Left lung (tissue), 10 donors: ENCODE results near the gene ASCL2. TPM values are rescaled to one million over a fixed set of nuclear protein-coding genes. Genes with fewer than 3 reads are reported as not detected.
A peak's percentile ranks its signal among the peaks of the same experiment; 100 is the strongest.

Experiments
- ATAC-seq: fragments of 200-7000 bp; cut with Tn5 transposase; one replicate; pipeline ENCODE4 v1.9.1; 2020; ENCODE audit warnings: moderate library complexity
- DNase-seq, 4 donors: peaks; one replicate each; pipeline ENCODE4 v3.0.0-alpha.2; 2013 to 2020
- H3K27ac ChIP-seq, 2 donors: fragments of 200-600 bp; sonication (generic) in 1 of 2; one replicate each; pipeline versions ENCODE4 v1.5.0 to v1.8.0; 2020 to 2021
- H3K27me3 ChIP-seq, 2 donors: fragments of 200-600 bp; sonication (generic) in 1 of 2; one replicate each; pipeline versions ENCODE4 v1.5.0 to v1.8.0; 2020 to 2021
- H3K36me3 ChIP-seq, 2 donors: fragments of 200-600 bp; sonication (generic) in 1 of 2; one replicate each; pipeline versions ENCODE4 v1.5.0 to v1.8.0; 2020 to 2021
- H3K4me1 ChIP-seq, 2 donors: fragments of 200-600 bp; one replicate each; pipeline ENCODE4 v1.8.0; 2021
- H3K4me3 ChIP-seq, 2 donors: fragments of 200-600 bp; sonication (generic) in 1 of 2; one replicate each; pipeline versions ENCODE4 v1.5.0 to v1.8.0; 2020 to 2021; ENCODE audit warnings: mild to moderate bottlenecking in 1 of 2
- H3K9me3 ChIP-seq, 2 donors: fragments of 200-600 bp; sonication (generic) in 1 of 2; one replicate each; pipeline versions ENCODE4 v1.5.0 to v1.8.0; 2020 to 2021
- intact Hi-C, 2 donors: fragments of 100-400 bp; cut with DNase I; formaldehyde crosslinking; loops; one replicate each; pipeline versions ENCODE4 v1.11.2 to v1.14.2; 2022
- polyA plus RNA-seq, 6 donors: library from polyadenylated mRNA; unstranded; fragments of 120-200 nt; gene quantifications; one replicate each; pipeline ENCODE4 v1.2.1, GENCODE V29; 2013; ENCODE audit not compliant: insufficient read length in 6 of 6
- total RNA-seq, 2 donors: library from RNA; stranded (reverse); fragmentation: NEBNext Ultra II Directional; extraction: Animal tissue kit (Norgen Biotek cat#: 25700); gene quantifications; one replicate each; pipeline ENCODE4 v1.2.1, GENCODE V29; 2021
- TF ChIP-seq, protein P1 (sequence below), 2 donors: fragments of 200-600 bp; sonication (generic) in 1 of 2; IDR thresholded peaks; one replicate each; pipeline versions ENCODE4 v1.5.0 to v1.8.0; 2021; ENCODE audit warnings: antibody characterized with exemption in 2 of 2
- donor health status: DM: no; HTN: yes; CAD: no.
- donor health status: DM: no; HTN: no; CAD: no.

Gene ASCL2
- total and polyA plus RNA-seq, 8 donors = 0.50 to 2.3 (median 1.2) TPM

DNA sequence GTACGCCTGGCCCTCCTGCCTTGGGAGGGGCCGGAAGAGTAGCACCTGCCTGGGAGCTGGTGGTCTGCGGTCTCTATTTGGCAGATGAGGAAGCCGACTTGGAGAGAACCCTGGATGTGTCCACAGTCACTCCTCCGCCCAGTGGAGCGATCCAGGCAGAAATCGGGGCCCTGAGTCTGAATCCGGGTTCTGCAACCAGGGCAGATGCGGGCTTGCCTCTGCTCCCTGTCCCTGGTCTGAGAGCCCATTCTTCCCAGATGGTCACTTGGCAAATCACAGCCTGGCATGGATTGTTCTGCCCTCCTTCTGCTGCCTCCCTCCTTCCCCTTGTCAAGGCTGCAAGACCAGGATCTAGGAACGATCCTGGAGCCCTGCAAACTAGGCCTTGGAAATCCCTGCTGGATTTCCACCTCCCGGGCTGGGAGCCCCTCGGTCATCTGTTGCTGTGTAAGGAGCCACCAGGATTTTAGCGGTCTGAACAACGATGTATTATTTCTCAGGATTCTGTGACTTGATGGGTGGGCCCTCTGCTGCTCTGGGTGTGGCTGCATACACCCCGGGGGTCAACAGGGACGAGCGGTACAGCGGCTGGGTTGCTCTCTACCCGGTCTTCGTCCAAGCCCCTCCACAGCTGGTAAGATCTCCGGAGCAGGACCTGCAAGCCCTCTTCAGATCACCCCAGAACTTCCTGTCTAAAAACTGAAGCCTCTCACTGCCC, 2.0 kb upstream of the ASCL2 start:
- H3K27me3 ChIP-seq = peaks cover 19 to 48% of the 10 kb centered on the region in 2 donors
- H3K4me3 ChIP-seq = no peak overlapping the region
- H3K27ac ChIP-seq = no peak overlapping the region
- TF ChIP-seq, protein P1, sequence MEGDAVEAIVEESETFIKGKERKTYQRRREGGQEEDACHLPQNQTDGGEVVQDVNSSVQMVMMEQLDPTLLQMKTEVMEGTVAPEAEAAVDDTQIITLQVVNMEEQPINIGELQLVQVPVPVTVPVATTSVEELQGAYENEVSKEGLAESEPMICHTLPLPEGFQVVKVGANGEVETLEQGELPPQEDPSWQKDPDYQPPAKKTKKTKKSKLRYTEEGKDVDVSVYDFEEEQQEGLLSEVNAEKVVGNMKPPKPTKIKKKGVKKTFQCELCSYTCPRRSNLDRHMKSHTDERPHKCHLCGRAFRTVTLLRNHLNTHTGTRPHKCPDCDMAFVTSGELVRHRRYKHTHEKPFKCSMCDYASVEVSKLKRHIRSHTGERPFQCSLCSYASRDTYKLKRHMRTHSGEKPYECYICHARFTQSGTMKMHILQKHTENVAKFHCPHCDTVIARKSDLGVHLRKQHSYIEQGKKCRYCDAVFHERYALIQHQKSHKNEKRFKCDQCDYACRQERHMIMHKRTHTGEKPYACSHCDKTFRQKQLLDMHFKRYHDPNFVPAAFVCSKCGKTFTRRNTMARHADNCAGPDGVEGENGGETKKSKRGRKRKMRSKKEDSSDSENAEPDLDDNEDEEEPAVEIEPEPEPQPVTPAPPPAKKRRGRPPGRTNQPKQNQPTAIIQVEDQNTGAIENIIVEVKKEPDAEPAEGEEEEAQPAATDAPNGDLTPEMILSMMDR (IDR thresholded peaks at IDR 0.05) = no peak
- ATAC-seq (no peak), DNase-seq (no peak)
- H3K9me3 ChIP-seq = no peaks in the 10 kb centered on the region
- intact Hi-C loops = no loop called here
- no peaks in the 10 kb centered on the region for H3K36me3 ChIP-seq
- H3K4me1 ChIP-seq = peaks cover 10 to 32% of the 10 kb centered on the region in 2 donors

DNA sequence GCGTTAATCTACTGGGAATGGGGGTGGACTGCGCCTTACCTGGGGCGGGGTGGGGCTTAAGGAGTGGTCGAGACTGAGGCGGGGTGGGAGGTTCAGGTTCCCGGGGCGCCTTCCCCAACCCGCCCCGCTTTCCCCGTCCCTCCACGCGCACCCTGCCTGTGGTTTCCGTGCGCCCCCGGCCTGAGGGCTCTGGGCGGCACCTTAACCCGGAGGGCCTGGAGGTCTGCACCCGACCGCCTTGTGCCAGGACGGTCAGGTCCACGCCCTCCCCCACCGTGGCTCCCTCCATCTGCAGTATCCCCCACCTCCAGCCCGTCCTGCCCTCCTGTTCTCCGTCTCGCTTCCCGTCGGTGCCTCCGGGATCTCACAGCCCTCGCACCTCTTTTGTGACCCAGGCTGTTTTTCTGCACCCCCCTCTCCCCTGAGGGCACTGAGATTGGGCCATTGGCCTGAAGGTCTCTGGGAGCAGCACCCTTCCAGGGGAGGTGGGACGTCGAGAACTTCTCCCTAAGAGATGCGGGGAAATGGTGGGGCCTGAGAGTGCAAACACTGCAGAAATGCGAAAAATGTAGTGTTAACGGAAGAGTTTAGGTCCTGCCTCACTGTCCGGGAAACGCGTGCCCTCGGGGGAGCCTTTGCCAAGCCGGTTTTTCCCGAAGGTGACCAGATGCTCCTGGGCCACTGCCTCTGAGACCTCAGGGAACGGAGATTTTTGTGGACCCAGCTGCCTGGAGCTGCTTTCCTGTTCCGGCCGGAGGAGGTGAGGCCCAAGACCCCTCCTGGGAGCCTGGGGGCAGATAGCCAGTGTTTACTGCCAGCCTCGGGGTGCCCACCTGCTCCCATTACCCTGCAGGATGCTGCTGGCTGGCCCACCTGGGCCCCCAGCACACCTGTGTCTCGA, 1.2 kb upstream of the ASCL2 start:
- intact Hi-C loops = no loop called here
- peak in 1 of 4 donors; percentile 65 for DNase-seq
- Histone ChIP-seq H3K27ac (no peak overlapping the region), H3K27me3 (peaks cover 19 to 48% of the 10 kb centered on the region in 2 donors), H3K9me3 (no peaks in the 10 kb centered on the region), H3K4me1 (peaks cover 10 to 32% of the 10 kb centered on the region in 2 donors), H3K4me3 (peak overlapping the region in 1 of 2 donors; percentile 52), H3K36me3 (no peaks in the 10 kb centered on the region)
- no peak for ATAC-seq
- TF ChIP-seq, protein P1 (IDR thresholded peaks at IDR 0.05) = no peak

DNA sequence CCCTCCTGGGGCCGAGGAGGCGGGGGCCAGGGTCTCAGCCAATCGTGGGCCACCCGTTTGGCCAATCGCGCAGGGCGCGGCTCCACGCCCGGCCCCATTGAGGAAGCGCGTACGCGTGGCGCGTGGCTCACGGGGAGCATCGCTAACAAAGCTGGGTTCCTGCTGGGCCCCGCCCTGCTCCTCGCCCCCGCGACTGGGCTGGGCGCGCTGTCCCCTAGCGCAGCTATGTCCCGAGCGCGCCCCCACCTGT, 614 bp upstream of the ASCL2 start:
- H3K27me3 ChIP-seq = peaks cover 19 to 48% of the 10 kb centered on the region in 2 donors
- peak overlapping the region in 1 of 2 donors; percentile 52 for H3K4me3 ChIP-seq
- no peaks in the 10 kb centered on the region for H3K9me3 ChIP-seq
- DNase-seq (peak in 2 of 4 donors; percentile 68 to 91), ATAC-seq (peak; percentile 45)
- H3K27ac ChIP-seq = no peak overlapping the region
- intact Hi-C loops = no loop called here
- H3K36me3 ChIP-seq = no peaks in the 10 kb centered on the region
- peaks cover 10 to 37% of the 10 kb centered on the region in 2 donors for H3K4me1 ChIP-seq
- TF ChIP-seq, protein P1 (IDR thresholded peaks at IDR 0.05) = no peak

DNA sequence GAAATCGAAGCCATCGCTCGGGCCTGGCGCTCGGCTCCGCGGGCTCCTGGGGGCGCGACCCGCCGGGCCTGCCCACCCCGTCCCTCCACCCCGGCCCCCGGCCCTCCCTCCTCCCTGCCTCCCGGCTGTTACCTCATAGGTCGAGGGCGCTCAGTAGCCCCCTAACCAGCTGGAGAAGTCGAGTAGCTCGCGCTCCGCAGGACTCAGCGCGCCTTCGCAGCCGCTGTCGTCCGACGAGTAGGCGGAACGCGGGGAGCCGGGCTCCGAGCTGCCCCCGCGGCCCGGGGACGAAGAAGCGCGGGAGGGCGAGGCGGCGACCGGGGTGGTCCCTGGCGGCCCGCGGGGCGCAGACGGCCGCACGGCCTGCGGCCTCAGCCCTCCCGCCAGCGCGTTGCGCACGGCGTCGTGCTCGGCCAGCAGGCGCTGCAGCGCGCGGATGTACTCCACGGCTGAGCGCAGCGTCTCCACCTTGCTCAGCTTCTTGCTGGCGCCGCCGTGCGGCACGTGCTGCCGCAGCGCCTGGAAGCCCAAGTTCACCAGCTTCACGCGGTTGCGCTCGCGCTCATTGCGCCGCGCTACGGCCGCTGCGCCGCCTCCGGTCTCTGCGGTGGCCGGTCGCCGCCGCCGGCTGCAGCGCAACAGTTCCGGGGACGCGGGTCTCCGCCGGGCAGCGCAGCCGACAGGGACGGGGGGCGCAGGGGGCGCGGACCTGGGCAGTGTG, 627 bp downstream of the ASCL2 start:
- peak; percentile 53 for ATAC-seq
- H3K27ac ChIP-seq = peak overlapping the region in 1 of 2 donors; percentile 88

More for the DNA sequence above, 627 bp downstream of the ASCL2 start:
- peak; percentile 52 to 89 (median 72) for DNase-seq
- Histone ChIP-seq H3K27me3 (peaks cover 19 to 48% of the 10 kb centered on the region in 2 donors), H3K9me3 (no peaks in the 10 kb centered on the region), H3K4me3 (peak overlapping the region; percentile 29 to 52), H3K36me3 (no peaks in the 10 kb centered on the region), H3K4me1 (peaks cover 10 to 49% of the 10 kb centered on the region in 2 donors)
- intact Hi-C loops = no loop called here
- TF ChIP-seq, protein P1 (IDR thresholded peaks at IDR 0.05) = peak in 1 of 2 donors; percentile 15
